NCI-H748 (cell line): Measurements from ENCODE around the gene PEX19.
A peak's percentile ranks its signal among the peaks of the same experiment; 100 is the strongest.
"Not testable (repeated sequence)": the region's sequence is repeated elsewhere in the genome, so short reads cannot be mapped to it uniquely, and the experiment has no call there.

Experiments used
- DNase-seq: peaks from one replicate; lab custom pipeline; 2025; ENCODE audit not compliant: unreplicated experiment; lab: John Stamatoyannopoulos, UW

The PEX19 gene, protein sequence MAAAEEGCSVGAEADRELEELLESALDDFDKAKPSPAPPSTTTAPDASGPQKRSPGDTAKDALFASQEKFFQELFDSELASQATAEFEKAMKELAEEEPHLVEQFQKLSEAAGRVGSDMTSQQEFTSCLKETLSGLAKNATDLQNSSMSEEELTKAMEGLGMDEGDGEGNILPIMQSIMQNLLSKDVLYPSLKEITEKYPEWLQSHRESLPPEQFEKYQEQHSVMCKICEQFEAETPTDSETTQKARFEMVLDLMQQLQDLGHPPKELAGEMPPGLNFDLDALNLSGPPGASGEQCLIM

DNA sequence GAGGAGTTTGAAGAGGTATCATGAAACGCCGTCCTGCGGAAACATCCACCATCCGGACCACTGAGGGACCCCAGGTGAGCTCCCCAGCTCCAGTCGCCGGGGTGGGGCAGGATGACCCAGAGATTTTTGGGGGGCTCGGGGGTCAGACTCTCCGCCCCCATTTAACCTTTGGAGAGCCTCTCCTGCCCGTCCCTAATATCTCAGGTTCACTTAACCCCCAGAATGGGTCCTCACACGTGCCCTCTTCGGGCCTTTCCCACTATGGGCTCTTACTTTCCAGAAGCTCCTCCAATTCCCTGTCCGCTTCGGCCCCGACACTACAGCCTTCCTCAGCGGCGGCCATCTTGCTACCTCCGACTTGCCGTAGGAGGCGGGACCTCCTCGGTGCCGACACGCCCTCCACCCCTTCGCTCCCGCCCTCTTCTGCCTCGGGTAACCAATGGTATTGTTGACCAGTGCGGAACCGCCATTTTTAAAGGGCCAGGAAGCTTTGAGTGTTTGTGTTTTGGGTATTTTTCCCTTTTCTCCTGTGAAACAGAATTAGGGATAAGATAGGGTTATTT is at the start of gene PEX19:
Gene PEX19 (minus strand): TSS at position 352 of the 563 bp plus-strand sequence. CDS start 9 bp downstream, at position 343.
- DNase-seq: peak; percentile 88

GRCh38 chr1:160332516-160332915 is 47.6 kb upstream of the PEX19 start:
- no peak for DNase-seq

- no peak for DNase-seq
Observed at GRCh38 chr1:160330119-160330518, 45.2 kb upstream of the PEX19 start.

GRCh38 chr1:160328184-160328583 is 43.3 kb upstream of the PEX19 start:
- no peak for DNase-seq

GRCh38 chr1:160326418-160326817 is 41.5 kb upstream of the PEX19 start:
- DNase-seq: no peak

- peak; percentile 96 for DNase-seq
Observed at GRCh38 chr1:160325252-160325651, 40.3 kb upstream of the PEX19 start.

DNA sequence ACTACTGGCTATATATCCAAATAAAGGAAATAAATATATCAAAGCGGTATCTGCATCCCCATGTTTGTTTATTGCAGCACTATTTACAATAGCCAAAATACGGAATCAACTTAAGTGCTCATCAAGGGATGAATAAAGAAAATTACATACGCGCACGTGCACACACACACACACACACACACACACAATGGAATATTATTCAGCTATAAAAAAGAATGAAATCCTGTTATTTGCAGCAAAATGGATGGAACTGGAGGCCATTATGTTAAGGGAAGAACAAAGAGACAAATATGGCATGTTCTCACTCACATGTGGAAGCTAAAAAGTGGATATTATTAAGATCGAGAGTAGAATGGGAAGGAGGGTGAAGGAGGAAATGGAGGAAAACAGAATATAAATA is 37.9 kb upstream of the PEX19 start:
- no peak for DNase-seq

DNA sequence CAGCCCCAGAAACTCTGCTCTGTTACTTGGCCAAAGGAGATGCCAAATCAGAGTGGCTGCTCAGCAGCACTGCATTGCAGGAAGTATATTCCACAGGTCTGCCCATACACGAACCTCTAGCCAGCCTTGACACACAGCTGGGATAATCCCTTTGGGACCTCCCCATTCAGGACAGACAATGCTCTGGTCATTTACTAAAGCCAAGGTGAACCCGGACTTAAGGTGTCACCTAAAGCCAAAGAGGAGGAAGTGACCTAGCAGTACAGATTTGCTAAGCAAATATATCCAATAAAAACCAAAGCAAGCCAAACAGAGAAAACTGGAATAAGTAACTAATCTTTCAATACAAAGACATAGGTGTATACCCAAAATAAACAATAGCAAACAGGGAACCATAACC is 30.4 kb upstream of the PEX19 start:
- no peak for DNase-seq

DNA sequence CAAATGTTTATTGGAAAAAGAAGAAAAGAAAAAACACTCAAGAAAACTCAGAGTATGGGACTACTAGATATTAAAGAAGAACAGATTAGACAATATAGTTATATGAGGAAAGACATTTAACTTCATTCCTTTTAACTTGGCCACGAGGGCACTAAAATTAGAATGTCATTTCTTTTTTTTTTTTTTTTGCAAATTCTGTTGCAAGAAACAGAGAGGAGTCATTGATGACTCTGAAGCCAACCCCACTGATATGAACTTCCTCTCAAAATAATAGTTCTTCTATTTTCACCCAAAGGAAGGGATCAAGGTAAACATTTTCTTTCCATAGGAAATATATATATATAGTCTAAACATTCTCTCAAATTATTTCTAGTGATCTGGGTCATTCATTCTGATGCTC is 24.6 kb upstream of the PEX19 start:
- DNase-seq: no peak

DNA sequence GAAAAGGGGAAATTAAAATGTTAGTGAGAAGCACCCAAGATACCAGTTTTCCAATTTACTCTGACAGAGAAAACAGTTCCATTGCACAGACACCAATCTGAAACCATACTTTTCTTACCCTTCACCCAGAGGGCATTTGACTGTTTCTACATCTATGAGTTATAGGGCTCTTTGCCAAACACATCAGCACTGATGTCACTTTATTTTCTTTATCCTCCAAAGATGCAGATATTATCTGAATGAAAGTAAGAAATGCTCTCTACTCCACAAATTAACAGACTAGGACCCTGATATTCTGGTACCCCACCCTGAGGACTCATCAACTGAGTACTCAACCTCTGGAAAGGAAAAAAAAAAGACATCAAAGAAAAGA is 24.2 kb upstream of the PEX19 start:
- DNase-seq: no peak

DNA sequence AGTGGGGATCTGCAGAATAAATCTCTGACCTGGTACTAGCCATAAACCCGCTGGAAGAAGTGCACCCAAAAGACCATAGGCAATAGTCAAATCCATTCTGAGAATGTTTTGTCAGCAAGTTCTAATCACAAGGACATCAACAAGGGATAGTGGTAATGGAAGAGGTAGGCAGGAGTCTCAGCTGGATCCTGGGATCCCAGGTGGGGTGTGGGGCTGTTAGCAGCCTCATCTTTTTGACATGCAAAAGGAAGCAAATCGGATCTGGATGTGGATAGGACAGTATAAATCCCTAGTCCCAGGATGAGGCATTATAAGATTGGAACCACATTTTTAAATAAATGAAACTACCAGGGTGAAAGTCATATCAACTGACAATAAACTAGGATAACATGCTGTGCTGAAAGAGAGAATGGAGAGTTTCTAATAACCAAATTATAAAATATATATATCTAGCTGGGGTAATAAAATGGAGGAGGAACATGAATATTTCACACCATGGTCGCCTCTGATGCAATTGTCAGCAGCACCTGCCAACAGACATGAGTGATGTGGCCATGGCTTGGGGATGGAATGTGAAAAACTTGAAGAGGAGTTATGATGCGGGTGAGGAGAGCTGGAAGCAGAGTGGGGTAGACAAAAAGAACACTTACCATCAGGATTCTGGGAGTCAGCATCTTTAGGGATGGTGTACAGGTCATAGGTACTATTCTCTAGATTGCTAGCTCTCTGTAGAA is 23.7 kb upstream of the PEX19 start:
- no peak for DNase-seq

- DNase-seq: no peak
Observed at GRCh38 chr1:160307118-160307791, 22.3 kb upstream of the PEX19 start.

GRCh38 chr1:160300173-160300572 is 15.2 kb upstream of the PEX19 start:
- no peak for DNase-seq

DNA sequence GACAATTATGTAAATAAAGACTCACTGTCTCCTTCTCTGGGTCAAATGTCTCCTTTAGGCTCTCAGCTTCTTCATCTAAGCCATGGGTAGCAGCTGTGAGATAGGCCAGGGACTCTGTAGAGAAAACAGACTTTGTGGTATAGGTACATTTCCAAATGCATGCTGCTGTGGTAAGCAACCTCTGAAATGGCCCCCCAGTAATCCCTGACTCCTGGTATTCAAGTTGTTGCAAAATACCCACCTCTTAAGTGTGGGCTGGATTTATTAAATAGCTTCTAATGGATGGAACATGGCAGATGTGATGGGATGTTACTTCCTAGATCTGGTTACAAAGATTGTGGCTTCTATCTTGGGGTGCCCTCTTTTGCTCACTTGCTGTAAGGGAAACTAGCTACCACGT is 11.1 kb upstream of the PEX19 start:
- no peak for DNase-seq

DNA sequence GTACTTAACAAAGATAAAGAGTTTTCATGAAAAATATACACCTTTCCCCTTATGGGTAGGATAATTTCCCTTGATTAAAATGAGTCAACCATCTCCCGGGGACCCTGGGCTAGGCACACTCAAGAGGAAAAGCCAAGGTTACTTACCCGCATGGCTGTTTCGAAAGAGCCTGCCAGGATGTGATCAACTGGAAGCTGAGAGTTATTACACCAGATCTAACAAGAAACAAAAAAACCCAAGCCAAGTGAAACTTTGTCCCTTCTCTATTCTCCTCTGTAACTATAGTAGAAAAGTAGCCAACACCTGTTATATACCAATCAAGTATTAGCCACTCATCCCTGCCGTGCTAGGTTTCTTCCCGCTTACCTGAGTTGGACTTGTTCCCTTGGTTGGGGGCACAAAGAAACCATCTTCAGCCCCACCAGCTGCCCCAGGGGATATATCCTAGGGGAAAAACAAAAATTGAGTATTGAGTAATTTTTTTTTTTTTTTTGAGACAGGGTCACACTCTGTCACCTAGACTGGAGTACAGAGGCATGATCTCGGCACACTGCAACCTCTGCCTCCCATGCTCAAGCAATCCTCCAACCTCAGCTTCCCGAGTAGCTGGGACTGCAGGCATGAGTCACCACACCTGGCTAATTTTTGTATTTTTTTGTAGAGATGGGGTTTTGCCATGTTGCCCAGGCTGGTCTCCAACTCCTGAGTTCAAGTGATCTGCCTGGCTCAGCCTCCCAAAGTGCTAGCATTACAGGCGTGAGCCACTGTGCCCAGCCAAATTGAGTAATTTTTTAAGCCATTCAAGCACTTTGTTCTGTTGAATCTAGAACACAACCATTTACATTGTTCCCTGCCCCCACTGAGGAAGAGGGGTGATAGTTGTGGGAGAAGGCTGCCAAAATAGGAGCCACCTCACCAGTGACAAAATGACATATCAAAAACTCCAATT is 8.4 kb upstream of the PEX19 start:
- DNase-seq: no peak

GRCh38 chr1:160291248-160292220 is 6.6 kb upstream of the PEX19 start:
- peak; percentile 60 for DNase-seq

DNA sequence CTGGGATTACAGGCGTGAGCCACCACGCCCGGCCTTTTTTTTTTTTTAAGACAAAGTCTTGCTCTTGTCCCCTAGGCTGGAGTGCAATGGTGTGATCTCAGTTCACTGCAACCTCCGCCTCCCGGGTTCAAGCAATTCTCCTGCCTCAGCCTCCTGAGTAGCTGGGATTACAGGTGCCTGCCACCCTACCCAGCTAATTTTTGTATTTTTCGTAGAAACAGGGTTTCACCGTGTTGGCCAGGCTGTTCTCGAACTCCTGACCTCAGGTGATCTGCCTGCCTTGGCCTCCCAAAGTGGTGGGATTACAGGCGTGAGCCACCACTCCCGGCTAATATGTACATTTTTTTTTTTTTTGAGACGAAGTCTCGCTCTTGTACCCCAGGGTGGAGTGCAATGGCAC is 2.8 kb upstream of the PEX19 start:
- DNase-seq: not testable (repeated sequence)

- DNase-seq: no peak
Observed at GRCh38 chr1:160285506-160285905, 573 bp upstream of the PEX19 start.

DNA sequence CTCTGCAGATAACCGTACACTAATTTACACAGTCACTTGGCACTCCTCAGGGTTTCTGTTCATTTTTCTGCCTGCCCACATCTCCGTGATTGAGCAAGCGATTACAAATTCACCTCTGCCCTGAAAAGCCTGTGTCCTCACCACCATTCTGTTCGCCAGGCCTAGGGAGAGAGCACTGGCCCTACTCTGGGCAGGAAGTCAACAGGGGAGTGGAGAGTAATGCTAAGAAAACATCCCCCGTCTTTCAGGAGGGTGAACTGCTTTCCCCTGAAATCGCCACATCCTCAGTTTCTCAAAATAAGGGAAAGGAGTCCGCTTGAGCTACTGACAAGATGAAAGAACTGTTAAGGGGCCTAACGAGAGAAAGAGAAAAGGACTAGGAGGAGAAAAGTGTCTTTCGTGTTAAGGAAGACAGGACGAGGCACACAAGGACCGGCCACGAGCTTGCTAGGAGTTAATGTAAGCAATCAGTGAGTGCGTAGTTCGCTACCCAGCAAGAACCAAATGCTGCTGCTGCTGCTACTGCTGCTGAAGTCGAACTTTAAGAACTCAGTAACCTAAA is 632 bp downstream of the PEX19 start:
- peak; percentile 49 for DNase-seq
